ENCODE results near the gene KIF3C.
"Not testable (repeated sequence)": the region's sequence is repeated elsewhere in the genome, so short reads cannot be mapped to it uniquely, and the experiment has no call there.

The KIF3C gene

DNA sequence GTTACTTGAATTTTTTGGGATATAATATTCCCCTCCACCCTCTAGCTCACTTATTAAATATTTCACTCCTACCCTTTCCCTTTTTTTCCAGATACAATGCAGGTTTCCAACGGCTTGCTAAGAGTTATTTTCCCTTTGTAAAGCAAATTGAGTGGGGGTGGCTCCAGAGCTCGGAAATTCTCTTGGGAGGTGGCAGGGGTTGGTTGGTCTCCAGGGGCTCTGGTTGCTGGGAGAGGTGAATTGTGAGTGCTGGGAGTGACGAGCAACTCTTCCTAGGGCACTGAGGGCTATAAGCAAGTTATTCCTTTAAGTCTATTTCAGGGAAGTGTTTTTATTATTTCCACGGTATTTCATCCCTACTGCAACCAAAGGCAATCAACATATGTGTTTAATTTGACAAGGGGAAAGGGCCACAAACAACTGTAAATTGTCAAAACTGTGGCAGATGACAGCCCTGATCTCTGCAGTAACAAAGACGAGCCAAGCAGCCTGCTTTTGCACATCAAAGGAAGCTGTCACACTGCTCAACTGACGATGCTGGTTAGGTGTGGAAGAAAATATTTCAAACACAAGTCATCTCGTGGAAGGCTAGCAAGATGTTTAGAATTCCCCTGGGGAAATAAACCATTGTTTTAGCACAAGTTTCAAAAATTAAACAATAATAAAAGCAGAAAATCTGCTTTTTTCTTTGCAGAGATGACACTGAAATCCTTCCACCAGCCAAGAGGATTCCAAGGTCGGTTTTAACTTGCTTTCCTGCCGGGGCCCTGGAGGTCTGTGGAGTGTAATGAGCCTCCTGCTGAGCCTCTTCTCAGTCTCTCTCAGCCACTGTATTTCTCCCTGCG lies 69.2 kb downstream of the KIF3C start:
- H3K4me3 ChIP-seq (ENCODE audit: low read length), result no peak overlapping the region
- peak; percentile 67 for DNase-seq (ENCODE audit: low read depth)
- TF ChIP-seq, protein P1, sequence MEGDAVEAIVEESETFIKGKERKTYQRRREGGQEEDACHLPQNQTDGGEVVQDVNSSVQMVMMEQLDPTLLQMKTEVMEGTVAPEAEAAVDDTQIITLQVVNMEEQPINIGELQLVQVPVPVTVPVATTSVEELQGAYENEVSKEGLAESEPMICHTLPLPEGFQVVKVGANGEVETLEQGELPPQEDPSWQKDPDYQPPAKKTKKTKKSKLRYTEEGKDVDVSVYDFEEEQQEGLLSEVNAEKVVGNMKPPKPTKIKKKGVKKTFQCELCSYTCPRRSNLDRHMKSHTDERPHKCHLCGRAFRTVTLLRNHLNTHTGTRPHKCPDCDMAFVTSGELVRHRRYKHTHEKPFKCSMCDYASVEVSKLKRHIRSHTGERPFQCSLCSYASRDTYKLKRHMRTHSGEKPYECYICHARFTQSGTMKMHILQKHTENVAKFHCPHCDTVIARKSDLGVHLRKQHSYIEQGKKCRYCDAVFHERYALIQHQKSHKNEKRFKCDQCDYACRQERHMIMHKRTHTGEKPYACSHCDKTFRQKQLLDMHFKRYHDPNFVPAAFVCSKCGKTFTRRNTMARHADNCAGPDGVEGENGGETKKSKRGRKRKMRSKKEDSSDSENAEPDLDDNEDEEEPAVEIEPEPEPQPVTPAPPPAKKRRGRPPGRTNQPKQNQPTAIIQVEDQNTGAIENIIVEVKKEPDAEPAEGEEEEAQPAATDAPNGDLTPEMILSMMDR (conservative IDR thresholded peaks at IDR 0.05; ENCODE audit: low read length), result no peak

DNA sequence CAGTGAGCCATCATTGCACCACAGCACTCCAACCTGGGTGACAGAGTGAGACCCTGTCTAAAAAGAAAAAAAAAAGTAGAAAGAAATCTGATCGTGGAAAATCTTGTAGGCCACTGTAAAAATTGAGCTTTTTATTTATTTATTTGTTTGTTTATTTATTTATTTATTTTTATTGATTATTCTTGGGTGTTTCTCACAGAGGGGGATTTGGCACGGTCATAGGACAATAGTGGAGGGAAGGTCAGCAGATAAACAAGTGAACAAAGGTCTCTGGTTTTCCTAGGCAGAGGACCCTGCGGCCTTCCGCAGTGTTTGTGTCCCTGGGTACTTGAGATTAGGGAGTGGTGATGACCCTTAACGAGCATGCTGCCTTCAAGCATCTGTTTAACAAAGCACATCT lies 72.7 kb downstream of the KIF3C start:
- H3K4me3 ChIP-seq (ENCODE audit: low read length); DNase-seq (ENCODE audit: low read depth): not testable (repeated sequence)

DNA sequence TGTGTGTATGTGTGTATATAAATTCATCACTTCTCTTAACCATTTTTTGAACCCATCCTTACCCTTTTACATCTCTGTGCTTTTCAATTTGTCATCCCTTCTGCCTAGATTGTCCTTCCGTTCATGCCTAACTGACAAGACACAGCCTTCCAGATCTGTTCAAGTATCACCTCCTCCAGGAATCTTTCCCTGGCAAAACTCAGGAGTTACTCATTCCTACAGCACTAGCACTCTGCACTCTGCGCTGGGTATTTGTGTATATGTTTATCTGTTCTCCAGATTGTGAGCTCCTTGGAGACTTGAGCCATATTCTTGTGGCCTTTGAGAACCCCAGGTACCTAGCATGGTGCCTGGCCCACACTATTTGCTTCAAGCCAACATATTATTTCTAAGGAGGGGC lies 77.2 kb downstream of the KIF3C start:
- no peak overlapping the region for H3K4me3 ChIP-seq (ENCODE audit: low read length)
- TF ChIP-seq, protein P1 (conservative IDR thresholded peaks at IDR 0.05; ENCODE audit: low read length), result no peak
- peak; percentile 3 for DNase-seq (ENCODE audit: low read depth)

DNA sequence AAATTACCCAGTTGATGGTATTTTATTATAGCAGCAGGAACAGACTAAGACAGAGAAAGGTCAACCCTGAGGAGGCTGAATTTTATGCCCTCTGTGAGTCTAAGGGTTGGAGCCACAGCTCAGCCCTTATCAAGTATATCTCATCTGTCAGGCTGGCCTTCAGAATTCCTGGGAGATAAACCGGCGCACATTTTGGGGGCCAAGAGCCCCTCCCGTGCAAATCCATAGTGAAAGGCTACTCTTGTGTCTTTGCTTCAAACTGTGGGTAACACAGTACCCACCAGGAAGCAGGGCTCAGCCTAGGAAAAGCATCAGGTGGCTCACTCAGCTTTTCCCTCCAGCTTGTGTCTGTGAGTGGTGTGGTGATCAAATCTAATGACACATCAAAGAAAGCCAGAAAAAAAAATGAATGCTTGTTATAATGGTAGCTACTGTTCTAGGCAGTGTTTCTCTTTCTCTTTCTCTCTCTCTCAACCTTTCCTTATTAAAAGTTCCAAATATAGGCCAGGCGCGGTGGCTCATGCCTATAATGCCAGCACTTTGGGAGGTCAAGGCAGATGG lies 79.0 kb downstream of the KIF3C start:
- TF ChIP-seq, protein P1 (conservative IDR thresholded peaks at IDR 0.05; ENCODE audit: low read length), result no peak
- DNase-seq (ENCODE audit: low read depth), result no peak
- H3K4me3 ChIP-seq (ENCODE audit: low read length), result no peak overlapping the region

DNA sequence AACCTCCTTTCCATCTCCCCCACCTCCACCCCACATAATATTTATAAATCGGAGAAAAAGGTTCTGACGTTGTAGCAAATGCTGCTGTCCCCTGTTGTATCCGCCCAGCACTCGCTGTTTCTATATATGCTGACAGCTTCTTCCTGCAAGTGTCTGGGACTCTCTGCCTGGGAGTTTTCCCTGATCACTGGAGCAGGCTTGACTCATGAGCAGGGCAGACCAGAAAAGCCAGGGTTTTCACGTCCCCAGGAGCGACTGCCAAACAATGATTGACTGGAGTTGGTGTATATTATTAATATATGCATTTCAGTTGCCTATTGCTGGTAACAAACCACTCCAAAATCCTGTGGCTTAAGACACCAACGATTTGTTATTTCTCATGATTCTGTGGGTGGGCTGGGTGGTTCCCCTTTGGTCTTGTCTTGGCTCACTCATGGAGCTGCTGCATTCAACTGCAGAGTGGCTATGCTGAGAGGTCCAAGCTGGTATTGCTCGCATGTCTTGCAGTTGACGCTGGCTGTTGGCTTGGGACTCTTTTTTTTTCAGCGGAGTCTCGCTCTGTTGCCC lies 82.8 kb downstream of the KIF3C start:
- no peak for DNase-seq (ENCODE audit: low read depth)
- TF ChIP-seq, protein P1 (conservative IDR thresholded peaks at IDR 0.05; ENCODE audit: low read length), result no peak
- H3K4me3 ChIP-seq (ENCODE audit: low read length), result no peak overlapping the region

DNA sequence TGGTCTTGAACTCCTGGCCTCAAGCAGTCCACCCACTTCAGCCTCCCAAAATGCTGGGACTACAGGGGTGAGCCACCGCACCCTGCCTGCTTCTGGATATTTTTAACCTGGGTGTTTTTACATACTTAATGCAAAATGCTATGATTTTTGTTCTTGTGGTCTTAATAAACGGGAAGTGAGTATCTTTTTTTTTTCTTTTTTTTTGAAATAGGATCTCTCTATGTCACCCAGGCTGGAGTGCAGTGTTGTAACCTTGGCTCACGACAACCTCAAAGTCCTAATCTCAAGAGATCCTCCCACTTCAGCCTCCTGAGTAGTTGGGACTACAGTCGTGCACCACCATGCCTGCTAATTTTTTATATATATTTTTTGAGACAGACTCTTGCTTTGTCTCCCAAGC lies 84.8 kb downstream of the KIF3C start:
- no peak overlapping the region for H3K4me3 ChIP-seq (ENCODE audit: low read length)
- TF ChIP-seq, protein P1 (conservative IDR thresholded peaks at IDR 0.05; ENCODE audit: low read length), result no peak
- no peak for DNase-seq (ENCODE audit: low read depth)

DNA sequence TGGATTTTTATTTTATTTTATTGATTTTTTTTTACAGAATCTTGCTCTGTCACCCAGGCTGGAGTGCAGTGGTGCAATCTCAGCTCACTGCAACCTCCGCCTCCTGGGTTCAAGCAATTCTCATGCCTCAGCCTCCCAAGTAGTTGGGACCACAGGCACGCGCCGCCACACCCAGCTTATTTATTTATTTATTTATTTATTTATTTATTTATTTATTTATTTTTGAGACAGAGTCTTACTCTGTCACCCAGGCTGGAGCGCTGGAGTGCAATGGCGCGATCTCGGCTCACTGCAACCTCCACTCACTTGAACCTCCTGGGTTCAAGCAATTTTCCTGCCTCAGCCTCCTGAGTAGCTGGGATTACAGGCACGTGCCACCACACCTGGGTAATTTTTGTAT lies 86.0 kb downstream of the KIF3C start:
- DNase-seq (ENCODE audit: low read depth); H3K4me3 ChIP-seq (ENCODE audit: low read length): not testable (repeated sequence)

DNA sequence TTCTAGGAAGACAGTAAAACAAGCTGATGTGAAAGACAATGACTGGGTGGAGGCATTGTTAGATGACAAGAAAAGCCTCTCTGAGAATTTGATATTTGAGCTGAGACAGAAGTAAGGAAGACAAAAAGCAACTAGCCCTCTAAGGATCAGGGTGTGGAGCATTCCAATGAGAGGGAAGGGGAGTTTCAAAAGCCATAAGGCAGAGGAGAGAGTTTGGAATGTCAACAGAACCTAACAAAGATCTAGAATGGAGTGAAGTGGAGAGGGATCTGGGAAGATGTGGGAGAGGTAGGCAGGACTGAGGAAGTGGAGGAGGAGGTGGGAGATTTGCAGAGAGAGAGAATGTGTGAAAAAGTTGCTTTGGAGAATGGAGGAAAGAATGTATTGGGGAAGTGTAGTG lies 86.7 kb downstream of the KIF3C start:
- H3K4me3 ChIP-seq (ENCODE audit: low read length), result no peak overlapping the region
- TF ChIP-seq, protein P1 (conservative IDR thresholded peaks at IDR 0.05; ENCODE audit: low read length), result no peak
- no peak for DNase-seq (ENCODE audit: low read depth)
